HCT116 (cell line): ENCODE measurements around the gene CAPN3. TPM values are rescaled to one million over a fixed set of nuclear protein-coding genes. Genes with fewer than 3 reads are reported as not detected.

Experiments
- ATAC-seq: fragments of 200-7000 bp; cut with Tn5 transposase; 2 replicates; pipeline ENCODE4 v1.9.1; 2020; ENCODE audit warnings: mild to moderate bottlenecking, moderate library complexity
- BruUV-seq: library from RNA; stranded (reverse); fragments of 400-500 nt; replicated peaks from 2 replicates; lab custom pipeline; 2021; lab: Mats Ljungman, UMichigan
- CTCF ChIA-PET: fragments of 300-600 bp; sonication (Branson Sonifier 250); formaldehyde crosslinking; loops from one replicate; lab custom pipeline; 2021; ENCODE audit warnings: antibody characterized with exemption; lab: Charles Lee
- POLR2A ChIA-PET: fragments of 300-600, 350-600 bp; sonication (Branson Sonifier 250); formaldehyde crosslinking; loops from one replicate; lab custom pipeline; 2021; ENCODE audit warnings: antibody characterized with exemption; lab: Charles Lee
- RAD21 ChIA-PET, 2 experiments: fragments of 300-600 bp; sonication (Branson Sonifier 250); formaldehyde crosslinking; loops; one replicate each; lab custom pipeline; 2023; ENCODE audit warnings: low total read pairs in 2 of 2; ENCODE audit not compliant: uncharacterized antibody in 2 of 2, unreplicated experiment in 2 of 2, low non-redundant PET in 1 of 2; lab: Charles Lee
- DNase-seq: peaks from one replicate; pipeline ENCODE4 v3.0.0-alpha.2; 2010; ENCODE audit warnings: low read depth, low spot score
- H2AFZ ChIP-seq: fragments of 200-600 bp; shearing (Covaris generic), sonication (generic); 2 replicates; pipeline ENCODE4 v1.6.1; 2017; ENCODE audit warnings: low read depth, mixed run types, mixed read lengths, antibody characterized with exemption, low read length; ENCODE audit not compliant: poor library complexity, severe bottlenecking
- H3K27ac ChIP-seq: 2 replicates; pipeline ENCODE4 v1.5.1; 2012; ENCODE audit warnings: low read depth, low read length
- H3K27me3 ChIP-seq: fragments of 200-600 bp; sonication (generic); 2 replicates; pipeline ENCODE4 v1.6.1; 2016; ENCODE audit warnings: mixed run types, low read length, mixed read lengths; ENCODE audit not compliant: insufficient read depth
- H3K36me3 ChIP-seq, 2 experiments: fragments of 200-500 bp in 1 of 2; fragments of 200-600 bp in 1 of 2; sonication (Bioruptor generic) in 1 of 2; sonication (generic) in 1 of 2; 2 replicates each; pipeline versions ENCODE4 v1.5.1 to v1.6.1; 2014 to 2016; ENCODE audit warnings: low read length in 2 of 2, inconsistent platforms in 1 of 2, mixed read lengths in 1 of 2, mixed run types in 1 of 2; ENCODE audit not compliant: insufficient read depth in 2 of 2, control insufficient read depth in 1 of 2
- H3K4me1 ChIP-seq, 2 experiments: fragments of 200-600 bp in 1 of 2; sonication (generic) in 1 of 2; 2 replicates each; pipeline versions ENCODE4 v1.5.1 to v1.6.1; 2012 to 2017; ENCODE audit warnings: low read length in 2 of 2, inconsistent platforms in 1 of 2, mild to moderate bottlenecking in 1 of 2, mixed read lengths in 1 of 2, mixed run types in 1 of 2, moderate library complexity in 1 of 2; ENCODE audit not compliant: insufficient read depth in 2 of 2, control insufficient read depth in 1 of 2
- H3K4me2 ChIP-seq: fragments of 200-600 bp; sonication (generic); 2 replicates; pipeline ENCODE4 v1.6.1; 2017; ENCODE audit warnings: mixed run types, low read length, mixed read lengths
- H3K4me3 ChIP-seq, 2 experiments: fragments of 200-600 bp in 1 of 2; sonication (generic) in 1 of 2; replicated peaks in 1 of 2; 2 replicates each; pipeline ENCODE4 v1.5.1; 2011 to 2016; ENCODE audit warnings: low read length in 2 of 2, control low read depth in 1 of 2, low read depth in 1 of 2, mild to moderate bottlenecking in 1 of 2, mixed read lengths in 1 of 2, mixed run types in 1 of 2
- H3K79me2 ChIP-seq: fragments of 200-600 bp; sonication (generic); 2 replicates; pipeline ENCODE4 v1.6.1; 2017; ENCODE audit warnings: mild to moderate bottlenecking, mixed run types, low read length, moderate library complexity, mixed read lengths; ENCODE audit not compliant: insufficient read depth
- H3K9ac ChIP-seq: fragments of 200-600 bp; sonication (generic); 2 replicates; pipeline ENCODE4 v1.6.1; 2016; ENCODE audit warnings: low read length, mixed read lengths
- H3K9me2 ChIP-seq: fragments of 200-600 bp; sonication (generic), shearing (Covaris generic); 2 replicates; pipeline ENCODE4 v1.6.1; 2017; ENCODE audit warnings: mixed run types, mild to moderate bottlenecking, moderate library complexity; ENCODE audit not compliant: insufficient read depth
- H3K9me3 ChIP-seq, 2 experiments: fragments of 200-500 bp in 1 of 2; fragments of 200-600 bp in 1 of 2; sonication (Bioruptor generic) in 1 of 2; sonication (generic) in 1 of 2; 2 replicates each; pipeline ENCODE4 v1.6.1; 2014 to 2017; ENCODE audit warnings: low read length in 2 of 2, mixed read lengths in 2 of 2, inconsistent platforms in 1 of 2, low read depth in 1 of 2, mild to moderate bottlenecking in 1 of 2, mixed run types in 1 of 2, moderate library complexity in 1 of 2; ENCODE audit not compliant: control insufficient read depth in 1 of 2, insufficient read depth in 1 of 2
- H4K20me1 ChIP-seq: fragments of 200-600 bp; sonication (generic), shearing (Covaris generic); 2 replicates; pipeline ENCODE4 v1.6.1; 2017; ENCODE audit warnings: mixed run types, mild to moderate bottlenecking, moderate library complexity; ENCODE audit not compliant: insufficient read depth
- CBX3 ChIP-seq: IDR thresholded peaks from 2 replicates; pipeline ENCODE4 v1.6.1; 2012; ENCODE audit warnings: low read depth
- CTCF ChIP-seq, 3 experiments: fragments of 200-600 bp in 1 of 3; sonication (generic) in 1 of 3; IDR thresholded peaks in 2 of 3; conservative IDR thresholded peaks in 1 of 3; 2 replicates each; pipeline ENCODE4 v1.5.1; 2012 to 2017; ENCODE audit warnings: low read depth in 2 of 3, low read length in 2 of 3, antibody characterized with exemption in 1 of 3, borderline replicate concordance in 1 of 3, control low read depth in 1 of 3, mild to moderate bottlenecking in 1 of 3, mixed read lengths in 1 of 3, mixed run types in 1 of 3, moderate library complexity in 1 of 3; ENCODE audit not compliant: insufficient read depth in 1 of 3
- EGR1 ChIP-seq: IDR thresholded peaks from 2 replicates; pipeline ENCODE4 v1.6.1; 2012; ENCODE audit warnings: low read depth
- ELF1 ChIP-seq: IDR thresholded peaks from 2 replicates; pipeline ENCODE4 v1.6.1; 2012; ENCODE audit warnings: low read depth, borderline replicate concordance
- EZH2 ChIP-seq: fragments of 200-600 bp; sonication (generic); IDR thresholded peaks from 2 replicates; pipeline ENCODE4 v1.6.1; 2017; ENCODE audit warnings: antibody characterized with exemption, mixed run types
- EZH2phosphoT487 ChIP-seq: fragments of 200-600 bp; IDR thresholded peaks from 2 replicates; pipeline ENCODE4 v1.6.1; 2018; ENCODE audit warnings: antibody characterized with exemption, borderline replicate concordance
- FOSL1 ChIP-seq: IDR thresholded peaks from 2 replicates; pipeline ENCODE4 v1.6.1; 2012; ENCODE audit warnings: low read depth
- MAX ChIP-seq: IDR thresholded peaks from 2 replicates; pipeline ENCODE4 v1.6.1; 2012
- POLR2AphosphoS5 ChIP-seq: IDR thresholded peaks from 2 replicates; pipeline ENCODE4 v1.6.1; 2011; ENCODE audit warnings: mild to moderate bottlenecking, low read depth, low read length, moderate library complexity
- RAD21 ChIP-seq: IDR thresholded peaks from 2 replicates; pipeline ENCODE4 v1.6.1; 2012; ENCODE audit warnings: low read depth, mild to moderate bottlenecking
- SIN3A ChIP-seq: IDR thresholded peaks from 2 replicates; pipeline ENCODE4 v1.6.1; 2012; ENCODE audit warnings: low read depth
- SP1 ChIP-seq: IDR thresholded peaks from 2 replicates; pipeline ENCODE4 v1.6.1; 2012; ENCODE audit warnings: low read depth
- SRF ChIP-seq: IDR thresholded peaks from 2 replicates; pipeline ENCODE4 v1.6.1; 2012; ENCODE audit warnings: low read depth
- TCF7L2 ChIP-seq: IDR thresholded peaks from 2 replicates; pipeline ENCODE4 v1.7.0; 2011; ENCODE audit warnings: borderline replicate concordance, inconsistent platforms; ENCODE audit not compliant: insufficient read depth, insufficient read length; ENCODE audit errors: extremely low read depth
- YY1 ChIP-seq: IDR thresholded peaks from 2 replicates; pipeline ENCODE4 v1.6.1; 2011; ENCODE audit warnings: low read length, low read depth, moderate library complexity, mild to moderate bottlenecking; ENCODE audit not compliant: insufficient replicate concordance; ENCODE audit errors: extremely low read depth
- ZFX ChIP-seq: fragments of 450-650 bp; IDR thresholded peaks from 2 replicates; pipeline ENCODE4 v1.6.1; 2017
- intact Hi-C: fragments of 100-400 bp; cut with micrococcal nuclease; formaldehyde crosslinking; loops from 2 replicates; pipeline ENCODE4 v1.10.0; 2022
- total RNA-seq: library from RNA; stranded (reverse); gene quantifications from one replicate; pipeline ENCODE4 v1.2.1, GENCODE V29; 2021; ENCODE audit not compliant: unreplicated experiment
- TF ChIP-seq, protein P1 (sequence below): IDR thresholded peaks from 2 replicates; pipeline ENCODE4 v1.6.1; 2012; ENCODE audit warnings: low read depth

The CAPN3 gene
- total RNA-seq, 1 experiment from 2014 or later = 1.8 TPM

- no peak for TF ChIP-seq CTCF (IDR thresholded peaks at IDR 0.05 in 2 of 3, conservative IDR thresholded peaks at IDR 0.05 in 1 of 3; ENCODE audit: borderline replicate concordance in 1 of 3, insufficient read depth in 1 of 3, low read depth in 2 of 3, low read length in 2 of 3)
- no peak for TF ChIP-seq MAX
- no peak for TF ChIP-seq EZH2
Observed at GRCh38 chr15:42329992-42330391, 29.3 kb upstream of the CAPN3 start (continued).

- no peak overlapping the region for H3K9ac ChIP-seq
- no TSS peak for BruUV-seq
- ChIA-PET CTCF (no interaction called here), POLR2A (no interaction called here), RAD21 (no interaction called here)
- no peak overlapping the region for H3K4me2 ChIP-seq
- no peak overlapping the region for H3K4me3 ChIP-seq
- H3K9me2 ChIP-seq = no peaks in the 10 kb centered on the region
- H3K27me3 ChIP-seq = no peaks in the 10 kb centered on the region
- H3K9me3 ChIP-seq = peaks cover 0 to 3% of the 10 kb centered on the region in 2 experiments; a peak in 2 of 4 replicates
- no peak for ATAC-seq
- H3K27ac ChIP-seq = no peak overlapping the region
- no peak for DNase-seq
- intact Hi-C loops = no loop called here
- H3K79me2 ChIP-seq = no peaks in the 10 kb centered on the region
- H3K4me1 ChIP-seq = no peaks in the 10 kb centered on the region
- no peak overlapping the region for H2AFZ ChIP-seq
- H3K36me3 ChIP-seq = no peaks in the 10 kb centered on the region
- H4K20me1 ChIP-seq = no peaks in the 10 kb centered on the region
- TF ChIP-seq EGR1 = no peak
- no peak for TF ChIP-seq RAD21
- TF ChIP-seq FOSL1 = no peak
- no peak for TF ChIP-seq EZH2
- no peak for TF ChIP-seq TCF7L2
- TF ChIP-seq YY1 = no peak
- no peak for TF ChIP-seq CTCF (IDR thresholded peaks at IDR 0.05 in 2 of 3, conservative IDR thresholded peaks at IDR 0.05 in 1 of 3; ENCODE audit: borderline replicate concordance in 1 of 3, insufficient read depth in 1 of 3, low read depth in 2 of 3, low read length in 2 of 3)
- TF ChIP-seq SIN3A = no peak
- no peak for TF ChIP-seq ELF1
- TF ChIP-seq EZH2phosphoT487 = no peak
- TF ChIP-seq SP1 = no peak
- no peak for TF ChIP-seq CBX3
- no peak for TF ChIP-seq ZFX
- no peak for TF ChIP-seq SRF
- TF ChIP-seq, protein P1, sequence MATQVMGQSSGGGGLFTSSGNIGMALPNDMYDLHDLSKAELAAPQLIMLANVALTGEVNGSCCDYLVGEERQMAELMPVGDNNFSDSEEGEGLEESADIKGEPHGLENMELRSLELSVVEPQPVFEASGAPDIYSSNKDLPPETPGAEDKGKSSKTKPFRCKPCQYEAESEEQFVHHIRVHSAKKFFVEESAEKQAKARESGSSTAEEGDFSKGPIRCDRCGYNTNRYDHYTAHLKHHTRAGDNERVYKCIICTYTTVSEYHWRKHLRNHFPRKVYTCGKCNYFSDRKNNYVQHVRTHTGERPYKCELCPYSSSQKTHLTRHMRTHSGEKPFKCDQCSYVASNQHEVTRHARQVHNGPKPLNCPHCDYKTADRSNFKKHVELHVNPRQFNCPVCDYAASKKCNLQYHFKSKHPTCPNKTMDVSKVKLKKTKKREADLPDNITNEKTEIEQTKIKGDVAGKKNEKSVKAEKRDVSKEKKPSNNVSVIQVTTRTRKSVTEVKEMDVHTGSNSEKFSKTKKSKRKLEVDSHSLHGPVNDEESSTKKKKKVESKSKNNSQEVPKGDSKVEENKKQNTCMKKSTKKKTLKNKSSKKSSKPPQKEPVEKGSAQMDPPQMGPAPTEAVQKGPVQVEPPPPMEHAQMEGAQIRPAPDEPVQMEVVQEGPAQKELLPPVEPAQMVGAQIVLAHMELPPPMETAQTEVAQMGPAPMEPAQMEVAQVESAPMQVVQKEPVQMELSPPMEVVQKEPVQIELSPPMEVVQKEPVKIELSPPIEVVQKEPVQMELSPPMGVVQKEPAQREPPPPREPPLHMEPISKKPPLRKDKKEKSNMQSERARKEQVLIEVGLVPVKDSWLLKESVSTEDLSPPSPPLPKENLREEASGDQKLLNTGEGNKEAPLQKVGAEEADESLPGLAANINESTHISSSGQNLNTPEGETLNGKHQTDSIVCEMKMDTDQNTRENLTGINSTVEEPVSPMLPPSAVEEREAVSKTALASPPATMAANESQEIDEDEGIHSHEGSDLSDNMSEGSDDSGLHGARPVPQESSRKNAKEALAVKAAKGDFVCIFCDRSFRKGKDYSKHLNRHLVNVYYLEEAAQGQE = no peak
- TF ChIP-seq POLR2AphosphoS5 = no peak
Observed at GRCh38 chr15:42331235-42331634, 28.1 kb upstream of the CAPN3 start.
